Peyer's patch (tissue), 4 donors: ENCODE data around the gene IFRD2. TPM values are rescaled to one million over a fixed set of nuclear protein-coding genes. Genes with fewer than 3 reads are reported as not detected.

Experiments used
- DNase-seq, 3 donors: peaks; one replicate each; pipeline ENCODE4 v3.0.0-alpha.2; 2017 to 2019
- H3K27ac ChIP-seq, 4 donors: fragments of 200-600 bp; sonication (generic); one replicate each; pipeline ENCODE4 v1.5.1; 2016 to 2019
- H3K27me3 ChIP-seq, 2 donors: fragments of 200-600 bp; sonication (generic); one replicate each; pipeline ENCODE4 v1.5.1; 2019
- H3K36me3 ChIP-seq, 3 donors: fragments of 200-600 bp; sonication (generic); one replicate each; pipeline ENCODE4 v1.5.1; 2016 to 2019
- H3K4me1 ChIP-seq, 4 donors: fragments of 200-600 bp; sonication (generic); one replicate each; pipeline ENCODE4 v1.5.1; 2016 to 2019
- H3K4me3 ChIP-seq, 4 donors: fragments of 200-600 bp; sonication (generic); 1 replicate in 3 of 4; 2 replicates in 1 of 4; pipeline ENCODE4 v1.5.1; 2016 to 2019; ENCODE audit warnings: mild to moderate bottlenecking in 1 of 4
- H3K9me3 ChIP-seq, 4 donors: fragments of 200-600 bp; sonication (generic); one replicate each; pipeline ENCODE4 v1.5.1; 2016 to 2019; ENCODE audit warnings: mild to moderate bottlenecking in 1 of 4
- POLR2A ChIP-seq, 2 donors: fragments of 450-650 bp; IDR thresholded peaks; one replicate each; pipeline ENCODE4 v1.5.1; 2017; ENCODE audit warnings: antibody characterized with exemption in 2 of 2, mild to moderate bottlenecking in 2 of 2, moderate library complexity in 2 of 2
- total RNA-seq, 4 donors: library from RNA; depleted of rRNA; stranded (reverse); fragments of >200 nt; gene quantifications; one replicate each; pipeline ENCODE4 v1.1.0, GENCODE V29; 2016
- TF ChIP-seq, protein P1 (sequence below), 6 experiments: fragments of 450-650 bp in 4 of 6; fragments of 200-600 bp in 2 of 6; sonication (generic) in 1 of 6; IDR thresholded peaks; one replicate each; pipeline ENCODE4 v1.5.1; 2017 to 2019; ENCODE audit warnings: antibody characterized with exemption in 6 of 6, mild to moderate bottlenecking in 3 of 6, moderate library complexity in 1 of 6

IFRD2 gene
- total RNA-seq, 4 donors from 2014 or later = 75.5 to 205 (median 140) TPM

DNA sequence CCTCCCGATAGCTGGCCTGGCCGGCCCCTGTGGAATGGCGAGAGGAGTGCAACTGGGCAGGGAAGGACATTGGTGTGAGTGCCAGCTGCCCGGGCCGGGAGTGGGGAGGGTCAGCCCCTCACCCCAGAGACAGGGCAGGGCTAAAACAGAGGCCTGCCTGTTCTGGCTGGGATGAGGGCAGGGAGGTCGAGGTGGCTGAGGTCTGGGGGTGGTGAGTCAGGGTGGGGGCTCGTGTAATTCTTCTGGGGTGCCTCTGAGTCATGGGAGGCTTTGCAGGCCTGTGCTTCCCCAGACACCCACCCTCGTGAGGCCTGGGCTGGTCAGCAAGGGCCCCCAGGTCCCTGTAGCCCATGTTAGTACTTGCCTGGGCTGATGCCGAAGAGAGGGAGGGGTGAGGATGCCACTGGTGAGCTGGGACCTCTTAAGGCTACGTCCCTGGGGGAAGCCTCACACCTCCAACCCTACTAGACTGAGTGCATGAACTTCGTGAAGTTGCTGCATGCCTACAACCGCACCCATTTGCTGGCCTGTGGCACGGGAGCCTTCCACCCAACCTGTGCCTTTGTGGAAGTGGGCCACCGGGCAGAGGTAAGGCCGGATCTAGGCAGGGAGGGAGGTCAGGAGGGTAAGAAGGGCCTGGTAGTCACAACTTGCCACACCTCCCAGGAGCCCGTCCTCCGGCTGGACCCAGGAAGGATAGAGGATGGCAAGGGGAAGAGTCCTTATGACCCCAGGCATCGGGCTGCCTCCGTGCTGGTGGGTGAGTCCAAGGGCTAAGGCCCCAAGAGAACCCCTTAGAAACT, 21.6 kb downstream of the IFRD2 start:
- peak overlapping the region in 2 of 4 donors; percentile 57 to 66 for H3K4me3 ChIP-seq
- peak overlapping the region in 3 of 4 donors; percentile 92 to 100 (median 96) for H3K27ac ChIP-seq
- H3K27me3 ChIP-seq = no peaks in the 10 kb centered on the region
- H3K4me1 ChIP-seq = peaks cover 12 to 72% (median 17%) of the 10 kb centered on the region in 4 donors
- H3K36me3 ChIP-seq = peaks cover 0 to 5% (median 0%) of the 10 kb centered on the region in 3 donors
- no peak for DNase-seq
- TF ChIP-seq, protein P1, sequence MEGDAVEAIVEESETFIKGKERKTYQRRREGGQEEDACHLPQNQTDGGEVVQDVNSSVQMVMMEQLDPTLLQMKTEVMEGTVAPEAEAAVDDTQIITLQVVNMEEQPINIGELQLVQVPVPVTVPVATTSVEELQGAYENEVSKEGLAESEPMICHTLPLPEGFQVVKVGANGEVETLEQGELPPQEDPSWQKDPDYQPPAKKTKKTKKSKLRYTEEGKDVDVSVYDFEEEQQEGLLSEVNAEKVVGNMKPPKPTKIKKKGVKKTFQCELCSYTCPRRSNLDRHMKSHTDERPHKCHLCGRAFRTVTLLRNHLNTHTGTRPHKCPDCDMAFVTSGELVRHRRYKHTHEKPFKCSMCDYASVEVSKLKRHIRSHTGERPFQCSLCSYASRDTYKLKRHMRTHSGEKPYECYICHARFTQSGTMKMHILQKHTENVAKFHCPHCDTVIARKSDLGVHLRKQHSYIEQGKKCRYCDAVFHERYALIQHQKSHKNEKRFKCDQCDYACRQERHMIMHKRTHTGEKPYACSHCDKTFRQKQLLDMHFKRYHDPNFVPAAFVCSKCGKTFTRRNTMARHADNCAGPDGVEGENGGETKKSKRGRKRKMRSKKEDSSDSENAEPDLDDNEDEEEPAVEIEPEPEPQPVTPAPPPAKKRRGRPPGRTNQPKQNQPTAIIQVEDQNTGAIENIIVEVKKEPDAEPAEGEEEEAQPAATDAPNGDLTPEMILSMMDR (IDR thresholded peaks at IDR 0.05) = no peak
- no peak for TF ChIP-seq POLR2A (IDR thresholded peaks at IDR 0.05)
- no peaks in the 10 kb centered on the region for H3K9me3 ChIP-seq

DNA sequence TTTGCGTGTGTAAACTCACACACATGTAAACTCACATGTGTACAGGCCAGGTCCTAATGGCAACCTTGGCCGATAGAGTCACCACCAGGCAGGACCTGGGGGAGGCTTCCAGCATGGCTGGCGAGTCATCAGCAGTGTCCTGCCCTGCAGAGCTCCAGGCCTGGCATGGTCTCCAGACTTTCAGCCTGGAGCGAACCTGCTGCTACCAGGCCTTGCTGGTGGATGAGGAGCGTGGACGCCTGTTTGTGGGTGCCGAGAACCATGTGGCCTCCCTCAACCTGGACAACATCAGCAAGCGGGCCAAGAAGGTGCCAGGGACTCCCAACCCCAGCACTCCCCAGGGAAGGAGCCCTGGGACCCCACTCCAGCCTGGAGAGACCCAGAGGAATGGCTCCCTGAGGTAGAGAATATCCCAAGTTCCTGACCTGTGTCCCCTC, 22.2 kb downstream of the IFRD2 start:
- Histone ChIP-seq H3K4me1 (peaks cover 14 to 78% (median 16%) of the 10 kb centered on the region in 4 donors), H3K27ac (peak overlapping the region in 3 of 4 donors; percentile 92 to 100 (median 96)), H3K36me3 (peaks cover 0 to 5% (median 0%) of the 10 kb centered on the region in 3 donors), H3K27me3 (no peaks in the 10 kb centered on the region), H3K9me3 (no peaks in the 10 kb centered on the region), H3K4me3 (peak overlapping the region in 2 of 4 donors; percentile 57 to 66)
- DNase-seq = no peak
- no peak for TF ChIP-seq POLR2A (IDR thresholded peaks at IDR 0.05)
- TF ChIP-seq, protein P1 (IDR thresholded peaks at IDR 0.05) = peak in 1 of 6 experiments; percentile 1

DNA sequence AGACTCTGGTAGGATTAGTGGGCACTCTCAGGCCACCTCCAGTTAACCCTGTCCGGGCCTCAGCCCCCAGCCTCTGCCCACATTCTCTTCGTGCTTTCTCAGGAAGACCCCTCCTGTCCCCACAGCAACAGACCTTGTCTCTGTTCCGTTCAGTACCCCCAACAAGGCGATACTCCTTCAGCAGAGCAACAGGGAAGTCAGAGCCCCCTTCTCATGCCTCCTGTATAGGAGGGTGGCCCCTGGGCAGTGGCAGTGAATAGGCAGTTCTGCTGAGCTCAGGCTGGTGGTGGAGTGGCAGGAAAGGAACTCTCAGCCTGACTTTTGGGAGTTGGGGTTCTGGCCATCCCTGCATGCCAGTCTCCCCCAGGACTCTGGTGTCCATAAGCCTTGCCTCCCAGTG, 22.8 kb downstream of the IFRD2 start:
- Histone ChIP-seq H3K27ac (peak overlapping the region; percentile 38 to 100 (median 94)), H3K36me3 (peaks cover 0 to 5% (median 0%) of the 10 kb centered on the region in 3 donors), H3K4me3 (peak overlapping the region in 3 of 4 donors; percentile 30 to 66 (median 57)), H3K27me3 (no peaks in the 10 kb centered on the region), H3K4me1 (peaks cover 9 to 82% (median 18%) of the 10 kb centered on the region in 4 donors), H3K9me3 (no peaks in the 10 kb centered on the region)
- TF ChIP-seq, protein P1 (IDR thresholded peaks at IDR 0.05) = no peak
- no peak for TF ChIP-seq POLR2A (IDR thresholded peaks at IDR 0.05)
- no peak for DNase-seq

DNA sequence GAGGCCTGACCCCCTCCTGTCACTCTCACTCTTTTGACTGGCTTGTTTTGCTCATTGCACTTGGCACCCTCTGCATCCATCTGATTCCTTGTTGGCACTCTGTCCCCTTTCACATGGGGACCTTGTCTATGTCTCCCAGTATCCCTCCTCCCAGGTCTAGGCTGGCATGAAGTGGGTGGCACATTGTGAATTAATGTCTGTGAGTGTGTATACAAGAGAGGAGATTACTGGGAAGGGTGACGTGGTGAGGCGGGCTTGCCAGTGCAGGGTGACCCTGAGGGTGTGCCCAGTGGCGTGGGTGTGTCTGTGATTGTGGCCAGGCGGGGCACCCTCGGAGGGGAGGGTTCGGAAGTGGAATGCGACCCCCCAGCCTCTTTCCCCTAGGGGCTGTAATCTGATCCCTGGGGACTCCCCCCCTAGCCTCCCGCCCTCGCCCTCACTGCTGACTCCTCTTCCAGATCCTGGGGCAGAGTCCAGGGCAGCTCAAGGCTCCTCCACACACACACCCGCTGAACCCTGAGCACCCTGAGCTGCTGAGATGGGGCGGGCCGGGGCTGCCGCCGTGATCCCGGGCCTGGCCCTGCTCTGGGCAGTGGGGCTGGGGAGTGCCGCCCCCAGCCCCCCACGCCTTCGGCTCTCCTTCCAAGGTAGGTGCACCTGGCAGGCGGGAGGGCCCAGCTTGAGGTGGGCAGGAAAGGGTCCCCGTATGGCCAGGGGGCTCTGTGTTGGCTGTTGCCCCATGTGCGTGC, 23.4 kb downstream of the IFRD2 start, which contains the start of gene SEMA3B:
Gene SEMA3B (plus strand): TSS at position 445 of the 749 bp plus-strand sequence. CDS start 94 bp downstream, at position 539.
- H3K36me3 ChIP-seq = peaks cover 0 to 4% (median 0%) of the 10 kb centered on the region in 3 donors
- no peaks in the 10 kb centered on the region for H3K27me3 ChIP-seq
- peak; percentile 88 to 90 for TF ChIP-seq POLR2A (IDR thresholded peaks at IDR 0.05)
- TF ChIP-seq, protein P1 (IDR thresholded peaks at IDR 0.05) = no peak
- H3K27ac ChIP-seq = peak within 1 kb of the TSS; percentile 50 to 100 (median 94)
- peaks cover 7 to 82% (median 18%) of the 10 kb centered on the region in 4 donors for H3K4me1 ChIP-seq
- no peaks in the 10 kb centered on the region for H3K9me3 ChIP-seq
- peak in 2 of 3 donors; percentile 91 to 94 for DNase-seq
- peak within 1 kb of the TSS in 3 of 4 donors; percentile 30 to 66 (median 57) for H3K4me3 ChIP-seq

- Histone ChIP-seq H3K4me3 (peak overlapping the region in 2 of 4 donors; percentile 57 to 66), H3K9me3 (no peaks in the 10 kb centered on the region), H3K4me1 (peaks cover 5 to 76% (median 14%) of the 10 kb centered on the region in 4 donors), H3K27me3 (no peaks in the 10 kb centered on the region), H3K27ac (peak overlapping the region; percentile 50 to 100 (median 94)), H3K36me3 (no peaks in the 10 kb centered on the region)
- no peak for DNase-seq
- TF ChIP-seq POLR2A (IDR thresholded peaks at IDR 0.05) = no peak
- TF ChIP-seq, protein P1 (IDR thresholded peaks at IDR 0.05) = no peak
Observed at GRCh38 chr3:50268276-50268675, 24.0 kb downstream of the IFRD2 start.
